ENCODE results near the gene COL24A1. TPM values are rescaled to one million over a fixed set of nuclear protein-coding genes. Genes with fewer than 3 reads are reported as not detected.
"Not testable (repeated sequence)": the region's sequence is repeated elsewhere in the genome, so short reads cannot be mapped to it uniquely, and the experiment has no call there.

Gene COL24A1
- total RNA-seq, 1 donor from 2014 or later = 1.1 TPM

GRCh38 chr1:85962457-85962856, 194.1 kb downstream of the COL24A1 start:
- no peak for TF ChIP-seq CTCF (IDR thresholded peaks at IDR 0.05)
- no peaks in the 10 kb centered on the region for H3K4me1 ChIP-seq
- intact Hi-C loops (cut with DNase I) = no loop called here
- no peaks in the 10 kb centered on the region for H3K9me3 ChIP-seq
- ATAC-seq (no peak), DNase-seq (no peak)
- no peaks in the 10 kb centered on the region for H3K36me3 ChIP-seq
- no peak overlapping the region for H3K27ac ChIP-seq
- H3K27me3 ChIP-seq (ENCODE audit: low read depth) = no peaks in the 10 kb centered on the region
- no peak overlapping the region for H3K4me3 ChIP-seq

GRCh38 chr1:85957760-85958159, 198.8 kb downstream of the COL24A1 start:
- no peaks in the 10 kb centered on the region for H3K27me3 ChIP-seq (ENCODE audit: low read depth)
- no peaks in the 10 kb centered on the region for H3K9me3 ChIP-seq

DNA sequence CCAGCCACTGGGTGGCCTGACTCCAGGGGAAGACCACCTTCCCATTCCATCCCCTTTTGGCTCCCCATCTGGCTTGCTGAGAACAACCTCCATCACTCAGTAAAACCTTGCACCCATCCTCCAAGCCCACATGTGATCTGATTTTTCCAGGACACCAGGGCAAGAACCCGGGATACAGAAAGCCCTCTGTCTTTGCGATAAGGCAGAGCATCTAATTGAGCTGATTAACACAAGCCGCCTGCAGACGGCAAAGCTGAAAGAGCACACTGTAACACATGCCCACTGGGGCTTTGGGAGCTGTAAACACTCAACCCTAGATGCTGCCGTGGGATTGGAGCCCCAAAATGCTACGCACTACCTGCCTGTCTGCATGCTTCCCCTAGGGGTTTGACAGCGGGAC, 201.4 kb downstream of the COL24A1 start:
- H3K4me1 ChIP-seq; H3K4me3 ChIP-seq; H3K36me3 ChIP-seq; DNase-seq; H3K9me3 ChIP-seq; intact Hi-C loops (cut with DNase I); ATAC-seq; H3K27me3 ChIP-seq (ENCODE audit: low read depth); H3K27ac ChIP-seq: not testable (repeated sequence)

More at GRCh38 chr1:85957760-85958159, 198.8 kb downstream of the COL24A1 start:
- intact Hi-C loops (cut with DNase I) = no loop called here
- no peak overlapping the region for H3K4me3 ChIP-seq
- DNase-seq = no peak
- H3K4me1 ChIP-seq = no peaks in the 10 kb centered on the region
- no peak for ATAC-seq
- H3K27ac ChIP-seq = no peak overlapping the region
- TF ChIP-seq CTCF (IDR thresholded peaks at IDR 0.05) = no peak
- H3K36me3 ChIP-seq = no peaks in the 10 kb centered on the region

GRCh38 chr1:85952460-85952859, 204.1 kb downstream of the COL24A1 start:
- DNase-seq (no peak), ATAC-seq (no peak)
- H3K4me3 ChIP-seq = no peak overlapping the region
- intact Hi-C loops (cut with DNase I) = no loop called here
- no peaks in the 10 kb centered on the region for H3K4me1 ChIP-seq
- H3K27me3 ChIP-seq (ENCODE audit: low read depth) = no peaks in the 10 kb centered on the region
- no peaks in the 10 kb centered on the region for H3K36me3 ChIP-seq
- TF ChIP-seq CTCF (IDR thresholded peaks at IDR 0.05) = no peak
- no peak overlapping the region for H3K27ac ChIP-seq
- no peaks in the 10 kb centered on the region for H3K9me3 ChIP-seq

GRCh38 chr1:85947186-85947585, 209.4 kb downstream of the COL24A1 start:
- no peaks in the 10 kb centered on the region for H3K9me3 ChIP-seq
- DNase-seq = no peak
- ATAC-seq = no peak

GRCh38 chr1:85943945-85944344, 212.6 kb downstream of the COL24A1 start:
- Histone ChIP-seq H3K4me1 (no peaks in the 10 kb centered on the region), H3K27me3 (ENCODE audit: low read depth) (no peaks in the 10 kb centered on the region), H3K36me3 (no peaks in the 10 kb centered on the region), H3K9me3 (no peaks in the 10 kb centered on the region), H3K27ac (no peak overlapping the region), H3K4me3 (no peak overlapping the region)
- no peak for TF ChIP-seq CTCF (IDR thresholded peaks at IDR 0.05)
- DNase-seq = no peak
- intact Hi-C loops (cut with DNase I) = no loop called here
- no peak for ATAC-seq

More at GRCh38 chr1:85947186-85947585, 209.4 kb downstream of the COL24A1 start:
- no peak overlapping the region for H3K4me3 ChIP-seq
- H3K36me3 ChIP-seq = no peaks in the 10 kb centered on the region
- H3K4me1 ChIP-seq = no peaks in the 10 kb centered on the region
- intact Hi-C loops (cut with DNase I) = no loop called here
- no peaks in the 10 kb centered on the region for H3K27me3 ChIP-seq (ENCODE audit: low read depth)
- no peak for TF ChIP-seq CTCF (IDR thresholded peaks at IDR 0.05)
- H3K27ac ChIP-seq = no peak overlapping the region
